BJ (cell line): ENCODE results near the gene DTHD1. TPM values are rescaled to one million over a fixed set of nuclear protein-coding genes. Genes with fewer than 3 reads are reported as not detected.

ENCODE experiments used
- CTCF ChIA-PET: fragments of 350-600 bp; formaldehyde crosslinking; extraction: SDS; loops from one replicate; lab custom pipeline; 2021; ENCODE audit warnings: antibody characterized with exemption, inconsistent platforms; lab: Yijun Ruan, JAX
- POLR2A ChIA-PET: fragments of 300-600 bp; sonication (Branson Sonifier 250); formaldehyde crosslinking; extraction: SDS; loops from one replicate; lab custom pipeline; 2021; ENCODE audit warnings: antibody characterized with exemption; lab: Charles Lee
- DNase-seq: peaks from one replicate; pipeline ENCODE4 v3.0.0-alpha.2; 2011; ENCODE audit warnings: low read depth
- H3K27me3 ChIP-seq: 2 replicates; pipeline ENCODE4 v1.6.0; 2011; ENCODE audit warnings: low read length; ENCODE audit not compliant: control insufficient read depth, insufficient read depth
- H3K36me3 ChIP-seq: 2 replicates; pipeline ENCODE4 v1.5.1; 2011; ENCODE audit warnings: low read length; ENCODE audit not compliant: control insufficient read depth, insufficient read depth
- H3K4me3 ChIP-seq: 2 replicates; pipeline ENCODE4 v1.5.1; 2011; ENCODE audit warnings: low read depth, mild to moderate bottlenecking, control low read depth, low read length
- CTCF ChIP-seq: IDR thresholded peaks from 2 replicates; pipeline ENCODE4 v1.5.1; 2011; ENCODE audit warnings: low read depth, mild to moderate bottlenecking, control low read depth, inconsistent platforms, low read length, moderate library complexity; ENCODE audit not compliant: insufficient read depth
- polyA plus RNA-seq: library from polyadenylated mRNA; depleted of rRNA; stranded (reverse); fragments of >200 nt; gene quantifications from 2 replicates; pipeline ENCODE4 v1.2.3, GENCODE V29; 2011

Gene DTHD1
- polyA plus RNA-seq, 1 experiment = not detected

- POLR2A ChIA-PET = no interaction called here
- CTCF ChIA-PET = no interaction called here
- H3K27me3 ChIP-seq = no peaks in the 10 kb centered on the region
- no peak for TF ChIP-seq CTCF
- H3K4me3 ChIP-seq = no peak overlapping the region
- DNase-seq = no peak
- no peaks in the 10 kb centered on the region for H3K36me3 ChIP-seq
Observed at GRCh38 chr4:36326476-36327029, 45.1 kb downstream of the DTHD1 start.

DNA sequence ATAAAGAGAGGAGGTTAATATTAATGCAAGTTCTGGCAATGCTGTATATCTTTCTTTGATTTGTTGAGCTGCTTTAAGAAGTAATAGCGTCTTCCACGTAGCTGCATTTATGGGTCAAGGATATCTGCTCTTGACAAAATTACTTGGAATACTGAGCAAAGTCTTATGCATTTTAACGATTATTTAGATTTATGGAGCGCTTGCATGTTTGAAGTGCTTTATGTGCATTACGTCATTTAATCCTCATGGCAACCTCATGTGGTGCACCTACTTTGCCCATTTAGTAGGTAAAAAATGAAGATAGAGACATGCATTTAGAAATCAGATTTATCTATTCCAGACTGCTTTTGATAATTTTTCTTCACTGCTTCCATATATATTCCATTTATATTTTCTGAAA, 46.0 kb downstream of the DTHD1 start:
- Histone ChIP-seq H3K36me3 (no peaks in the 10 kb centered on the region), H3K27me3 (no peaks in the 10 kb centered on the region), H3K4me3 (no peak overlapping the region)
- CTCF ChIA-PET = no interaction called here
- TF ChIP-seq CTCF = no peak
- no peak for DNase-seq
- POLR2A ChIA-PET = no interaction called here

DNA sequence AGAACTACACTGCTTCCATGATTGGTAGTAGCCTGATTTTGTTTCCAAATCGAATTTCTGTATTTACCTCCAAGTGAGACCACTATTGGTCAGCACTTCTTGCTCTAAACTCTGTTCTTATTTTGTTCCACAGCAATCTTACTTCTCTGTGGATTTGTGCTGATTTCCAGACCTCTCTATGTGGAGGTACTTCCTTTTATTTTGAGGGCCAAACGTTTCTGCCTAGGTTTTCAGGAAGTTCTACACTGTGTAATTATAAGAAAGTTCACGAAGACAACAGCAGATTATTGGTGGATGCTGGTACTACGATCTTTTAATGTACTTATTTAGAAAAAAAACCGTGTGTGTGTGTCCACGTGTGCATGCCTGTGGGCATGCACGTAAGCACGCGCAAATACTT, 46.7 kb downstream of the DTHD1 start:
- H3K27me3 ChIP-seq = no peaks in the 10 kb centered on the region
- no peak for TF ChIP-seq CTCF
- ChIA-PET POLR2A (no interaction called here), CTCF (no interaction called here)
- H3K4me3 ChIP-seq = no peak overlapping the region
- no peak for DNase-seq
- no peaks in the 10 kb centered on the region for H3K36me3 ChIP-seq

DNA sequence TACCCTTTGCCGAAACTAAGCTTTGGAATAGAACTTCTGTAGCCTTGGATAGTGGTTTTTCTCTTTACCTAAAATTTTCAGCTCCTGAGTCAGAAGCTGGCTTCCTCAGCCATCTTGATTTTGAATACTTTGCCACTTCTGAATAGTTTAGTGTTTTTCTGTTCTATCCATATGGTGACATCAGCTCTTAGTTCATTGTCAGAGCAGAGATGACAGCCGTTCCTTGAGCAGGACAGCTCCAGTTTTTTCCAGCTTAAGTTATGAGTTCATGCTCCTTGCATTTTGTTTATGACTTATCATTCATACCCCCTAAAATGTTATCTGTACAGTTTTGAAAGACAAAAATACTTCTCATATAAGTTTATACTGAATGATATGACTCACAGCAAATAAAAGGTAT, 47.8 kb downstream of the DTHD1 start:
- no peaks in the 10 kb centered on the region for H3K27me3 ChIP-seq
- H3K4me3 ChIP-seq = no peak overlapping the region
- ChIA-PET CTCF (no interaction called here), POLR2A (no interaction called here)
- H3K36me3 ChIP-seq = no peaks in the 10 kb centered on the region
- TF ChIP-seq CTCF = no peak
- no peak for DNase-seq

GRCh38 chr4:36330796-36331195, 49.4 kb downstream of the DTHD1 start:
- ChIA-PET CTCF (no interaction called here), POLR2A (no interaction called here)
- Histone ChIP-seq H3K36me3 (no peaks in the 10 kb centered on the region), H3K27me3 (no peaks in the 10 kb centered on the region), H3K4me3 (no peak overlapping the region)
- DNase-seq = no peak
- TF ChIP-seq CTCF = no peak
